PC-3 (cell line): Measurements from ENCODE around the gene PAFAH1B2. TPM values are rescaled to one million over a fixed set of nuclear protein-coding genes. Genes with fewer than 3 reads are reported as not detected.
A peak's percentile ranks its signal among the peaks of the same experiment; 100 is the strongest.

ENCODE experiments used
- ATAC-seq: fragments of 200-7000 bp; cut with Tn5 transposase; 2 replicates; pipeline ENCODE4 v1.9.1; 2020; ENCODE audit warnings: mild to moderate bottlenecking, moderate library complexity
- BruUV-seq: library from RNA; stranded (reverse); fragments of 400-500 nt; replicated peaks from 2 replicates; lab custom pipeline; 2021; lab: Mats Ljungman, UMichigan
- CTCF ChIA-PET: fragments of 300-600 bp; sonication (Branson Sonifier 250); formaldehyde crosslinking; loops from one replicate; lab custom pipeline; 2022; ENCODE audit warnings: antibody characterized with exemption; lab: Charles Lee
- POLR2A ChIA-PET: fragments of 300-600 bp; sonication (Branson Sonifier 250); formaldehyde crosslinking; loops from one replicate; lab custom pipeline; 2022; ENCODE audit warnings: antibody characterized with exemption; ENCODE audit not compliant: unreplicated experiment; lab: Charles Lee
- DNase-seq: peaks from one replicate; pipeline ENCODE4 v3.0.0-alpha.2; 2015
- H2AFZ ChIP-seq: fragments of 300-600 bp; sonication (generic); 2 replicates; pipeline ENCODE4 v1.6.0; 2016; ENCODE audit warnings: antibody characterized with exemption, low read length
- H3F3A ChIP-seq: fragments of 300-600 bp; sonication (generic); one replicate; pipeline ENCODE4 v1.6.0; 2017; ENCODE audit warnings: antibody characterized with exemption, low read length, control low read depth, mild to moderate bottlenecking; ENCODE audit not compliant: unreplicated experiment
- H3K27ac ChIP-seq: fragments of 300-600 bp; sonication (generic); 2 replicates; pipeline ENCODE4 v1.5.1; 2016; ENCODE audit warnings: mild to moderate bottlenecking, low read length
- H3K27me3 ChIP-seq: fragments of 300-600 bp; sonication (generic); 2 replicates; pipeline ENCODE4 v1.6.1; 2016; ENCODE audit warnings: low read length, mixed read lengths
- H3K36me3 ChIP-seq: fragments of 300-600 bp; sonication (generic); 2 replicates; pipeline ENCODE4 v1.6.1; 2016; ENCODE audit warnings: low read depth, mixed run types, low read length, mixed read lengths
- H3K4me1 ChIP-seq: fragments of 300-600 bp; sonication (generic); 2 replicates; pipeline ENCODE4 v1.5.1; 2016; ENCODE audit warnings: low read length; ENCODE audit not compliant: insufficient read depth
- H3K4me2 ChIP-seq: fragments of 300-600 bp; sonication (generic); 2 replicates; pipeline ENCODE4 v1.6.0; 2016; ENCODE audit warnings: low read length
- H3K4me3 ChIP-seq: fragments of 300-600 bp; sonication (generic); 2 replicates; pipeline ENCODE4 v1.5.1; 2016; ENCODE audit warnings: mild to moderate bottlenecking, low read length, mixed read lengths
- H3K79me2 ChIP-seq: fragments of 300-600 bp; sonication (generic); 2 replicates; pipeline ENCODE4 v1.6.1; 2017; ENCODE audit warnings: low read length, mixed read lengths
- H3K9ac ChIP-seq: fragments of 300-600 bp; sonication (generic); 2 replicates; pipeline ENCODE4 v1.6.0; 2016; ENCODE audit warnings: mild to moderate bottlenecking, low read length
- H3K9me2 ChIP-seq: fragments of 300-600 bp; sonication (generic); replicated peaks from 2 replicates; pipeline ENCODE4 v1.6.1; 2016; ENCODE audit warnings: mixed run types, low read length, mixed read lengths
- H3K9me3 ChIP-seq: fragments of 300-600 bp; sonication (generic); 2 replicates; pipeline ENCODE4 v1.6.1; 2016; ENCODE audit warnings: low read length, mixed read lengths
- H4K20me1 ChIP-seq: fragments of 300-600 bp; sonication (generic); 2 replicates; pipeline ENCODE4 v1.6.1; 2016; ENCODE audit warnings: low read length, mixed read lengths
- EZH2 ChIP-seq: fragments of 300-600 bp; sonication (generic); IDR thresholded peaks from one replicate; pipeline ENCODE4 v1.6.1; 2017; ENCODE audit warnings: antibody characterized with exemption, mild to moderate bottlenecking, low read length; ENCODE audit not compliant: unreplicated experiment
- EZH2phosphoT487 ChIP-seq: fragments of 300-600 bp; sonication (generic); IDR thresholded peaks from 2 replicates; pipeline ENCODE4 v1.6.1; 2018; ENCODE audit warnings: mild to moderate bottlenecking, antibody characterized with exemption, low read length, borderline replicate concordance
- intact Hi-C: fragments of 100-400 bp; cut with micrococcal nuclease; formaldehyde crosslinking; loops from 2 replicates; pipeline ENCODE4 v1.9.0; 2023
- total RNA-seq: library from RNA; depleted of rRNA; stranded (reverse); fragments of >200 nt; gene quantifications from 2 replicates; pipeline ENCODE4 v1.2.3, GENCODE V29; 2014
- TF ChIP-seq, protein P1 (sequence below): fragments of 300-600 bp; sonication (generic); conservative IDR thresholded peaks from 2 replicates; pipeline ENCODE4 v1.5.1; 2017; ENCODE audit warnings: antibody characterized with exemption, low read depth, mild to moderate bottlenecking, low read length

Gene PAFAH1B2
- total RNA-seq, 1 experiment from 2014 or later: 91.6 TPM

DNA sequence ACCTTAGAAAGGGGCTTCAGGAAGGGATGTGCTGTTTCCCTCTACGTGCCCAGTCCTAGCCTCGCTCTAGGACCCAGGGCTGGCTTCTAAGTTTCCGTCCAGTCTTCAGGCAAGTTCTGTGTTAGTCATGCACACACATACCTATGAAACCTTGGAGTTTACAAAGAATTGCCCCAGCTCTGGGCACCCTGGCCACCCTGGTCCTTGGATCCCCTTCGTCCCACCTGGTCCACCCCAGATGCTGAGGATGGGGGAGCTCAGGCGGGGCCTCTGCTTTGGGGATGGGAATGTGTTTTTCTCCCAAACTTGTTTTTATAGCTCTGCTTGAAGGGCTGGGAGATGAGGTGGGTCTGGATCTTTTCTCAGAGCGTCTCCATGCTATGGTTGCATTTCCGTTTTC is 52.9 kb downstream of the PAFAH1B2 start:
- H4K20me1 ChIP-seq: no peaks in the 10 kb centered on the region
- no peak overlapping the region for H3K4me2 ChIP-seq
- POLR2A ChIA-PET: no interaction called here
- no peaks in the 10 kb centered on the region for H3K27me3 ChIP-seq
- no peak for DNase-seq
- intact Hi-C loops: no loop called here
- no peaks in the 10 kb centered on the region for H3K9me3 ChIP-seq
- no peak overlapping the region for H2AFZ ChIP-seq
- ATAC-seq: no peak
- no peaks in the 10 kb centered on the region for H3F3A ChIP-seq
- no peaks in the 10 kb centered on the region for H3K79me2 ChIP-seq
- CTCF ChIA-PET: no interaction called here
- no TSS peak for BruUV-seq
- H3K4me1 ChIP-seq: peaks cover 5% of the 10 kb centered on the region; the same call in 1 of the 2 replicates
- H3K4me3 ChIP-seq: no peak overlapping the region
- H3K27ac ChIP-seq: no peak overlapping the region
- no peaks in the 10 kb centered on the region for H3K36me3 ChIP-seq
- TF ChIP-seq, protein P1, sequence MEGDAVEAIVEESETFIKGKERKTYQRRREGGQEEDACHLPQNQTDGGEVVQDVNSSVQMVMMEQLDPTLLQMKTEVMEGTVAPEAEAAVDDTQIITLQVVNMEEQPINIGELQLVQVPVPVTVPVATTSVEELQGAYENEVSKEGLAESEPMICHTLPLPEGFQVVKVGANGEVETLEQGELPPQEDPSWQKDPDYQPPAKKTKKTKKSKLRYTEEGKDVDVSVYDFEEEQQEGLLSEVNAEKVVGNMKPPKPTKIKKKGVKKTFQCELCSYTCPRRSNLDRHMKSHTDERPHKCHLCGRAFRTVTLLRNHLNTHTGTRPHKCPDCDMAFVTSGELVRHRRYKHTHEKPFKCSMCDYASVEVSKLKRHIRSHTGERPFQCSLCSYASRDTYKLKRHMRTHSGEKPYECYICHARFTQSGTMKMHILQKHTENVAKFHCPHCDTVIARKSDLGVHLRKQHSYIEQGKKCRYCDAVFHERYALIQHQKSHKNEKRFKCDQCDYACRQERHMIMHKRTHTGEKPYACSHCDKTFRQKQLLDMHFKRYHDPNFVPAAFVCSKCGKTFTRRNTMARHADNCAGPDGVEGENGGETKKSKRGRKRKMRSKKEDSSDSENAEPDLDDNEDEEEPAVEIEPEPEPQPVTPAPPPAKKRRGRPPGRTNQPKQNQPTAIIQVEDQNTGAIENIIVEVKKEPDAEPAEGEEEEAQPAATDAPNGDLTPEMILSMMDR: no peak
- no peak for TF ChIP-seq EZH2phosphoT487
- no peak for TF ChIP-seq EZH2
- H3K9ac ChIP-seq: no peak overlapping the region
- no peaks in the 10 kb centered on the region for H3K9me2 ChIP-seq

DNA sequence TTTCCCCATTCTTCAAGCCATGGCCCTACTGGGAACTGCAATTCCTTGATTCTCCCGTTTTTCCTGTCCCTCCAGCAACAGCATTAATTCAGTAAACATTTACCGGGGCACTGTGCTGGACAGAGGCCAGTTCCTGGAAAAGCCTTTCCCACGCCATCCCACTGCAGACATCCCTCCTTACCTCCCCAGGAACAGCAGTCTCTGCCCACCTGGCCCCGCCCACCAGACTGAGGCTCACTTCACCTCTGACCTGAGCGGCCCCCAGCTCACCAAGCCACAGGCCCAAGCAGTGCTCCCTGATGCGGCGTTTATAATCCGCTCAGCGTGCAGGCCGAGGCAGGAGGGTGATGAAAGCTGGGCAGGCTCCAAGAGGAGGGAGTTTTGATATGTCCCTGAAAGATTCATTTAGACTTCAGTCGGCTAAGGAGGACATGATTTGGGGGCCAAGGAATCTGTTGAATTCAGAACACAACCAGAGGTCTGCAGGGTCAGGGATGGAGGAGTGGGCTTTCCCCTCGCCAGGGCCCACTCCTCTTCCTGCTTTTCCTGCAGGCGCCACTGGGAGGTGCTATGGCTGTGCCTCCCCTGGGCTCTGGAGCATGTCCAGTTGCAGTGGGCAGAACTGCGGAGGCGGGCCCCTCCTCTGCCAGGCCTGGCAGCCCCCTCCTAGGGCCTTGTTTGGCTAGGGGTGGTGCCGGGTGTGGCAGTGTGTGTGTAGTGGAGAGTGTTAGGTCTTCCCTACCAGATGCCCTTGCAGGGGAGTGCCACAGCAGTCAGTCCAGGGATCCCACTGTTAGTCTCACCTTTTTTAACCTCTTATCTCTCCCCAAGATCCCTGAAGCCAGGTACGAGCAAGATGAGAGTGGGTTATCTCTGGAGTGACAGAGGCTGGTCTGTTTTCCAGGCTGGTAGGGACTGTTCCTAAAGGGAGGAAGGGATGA is 53.7 kb downstream of the PAFAH1B2 start:
- DNase-seq (peak; percentile 18), ATAC-seq (no peak; the same call in 1 of the 2 replicates)
- CTCF ChIA-PET: no interaction called here
- H2AFZ ChIP-seq: no peak overlapping the region
- H3K4me2 ChIP-seq: no peak overlapping the region
- H3K4me1 ChIP-seq: peaks cover 5% of the 10 kb centered on the region; the same call in 1 of the 2 replicates
- H3K27me3 ChIP-seq: no peaks in the 10 kb centered on the region
- no TSS peak for BruUV-seq
- no peak overlapping the region for H3K4me3 ChIP-seq
- no peaks in the 10 kb centered on the region for H3K9me3 ChIP-seq
- no peak for TF ChIP-seq EZH2
- TF ChIP-seq, protein P1: peak; percentile 63
- TF ChIP-seq EZH2phosphoT487: no peak
- POLR2A ChIA-PET: no interaction called here
- no peak overlapping the region for H3K9ac ChIP-seq
- no peak overlapping the region for H3K27ac ChIP-seq
- H3F3A ChIP-seq: no peaks in the 10 kb centered on the region
- no peaks in the 10 kb centered on the region for H3K36me3 ChIP-seq
- H4K20me1 ChIP-seq: no peaks in the 10 kb centered on the region
- H3K9me2 ChIP-seq: no peaks in the 10 kb centered on the region
- H3K79me2 ChIP-seq: no peaks in the 10 kb centered on the region
- intact Hi-C loops: no loop called here

DNA sequence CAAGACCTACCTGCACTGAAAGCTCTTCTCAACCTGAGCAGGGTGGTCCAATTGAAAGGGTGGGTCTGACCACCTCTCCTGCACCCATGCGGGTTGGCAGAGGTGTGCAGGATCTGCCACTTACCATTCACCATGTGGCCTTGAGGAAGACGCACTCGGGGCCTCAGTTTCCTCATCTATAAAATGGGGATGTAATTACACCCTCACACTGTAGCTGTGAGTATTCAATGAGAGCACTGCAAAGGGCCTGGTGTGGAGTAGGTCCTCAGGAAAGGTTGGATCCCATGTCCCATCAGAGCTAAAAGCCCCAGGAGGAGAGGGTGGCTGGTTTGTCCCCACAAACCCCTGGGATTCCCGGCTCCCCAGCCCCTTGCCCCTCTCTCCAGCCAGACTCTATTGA is 54.5 kb downstream of the PAFAH1B2 start:
- ChIA-PET POLR2A (no interaction called here), CTCF (no interaction called here)
- H3K9me2 ChIP-seq: no peaks in the 10 kb centered on the region
- TF ChIP-seq EZH2 (no peak), EZH2phosphoT487 (no peak)
- TF ChIP-seq, protein P1: no peak
- H2AFZ ChIP-seq: no peak overlapping the region
- no peaks in the 10 kb centered on the region for H3K27me3 ChIP-seq
- no peaks in the 10 kb centered on the region for H3K36me3 ChIP-seq
- ATAC-seq (no peak; the same call in 1 of the 2 replicates), DNase-seq (no peak)
- no peaks in the 10 kb centered on the region for H3K79me2 ChIP-seq
- peaks cover 5% of the 10 kb centered on the region; the same call in 1 of the 2 replicates for H3K4me1 ChIP-seq
- no peak overlapping the region for H3K27ac ChIP-seq
- BruUV-seq: no TSS peak
- peak overlapping the region; percentile 20; the same call in 1 of the 2 replicates for H3K4me2 ChIP-seq
- H4K20me1 ChIP-seq: no peaks in the 10 kb centered on the region
- no peak overlapping the region for H3K9ac ChIP-seq
- H3F3A ChIP-seq: no peaks in the 10 kb centered on the region
- H3K4me3 ChIP-seq: no peak overlapping the region
- no peaks in the 10 kb centered on the region for H3K9me3 ChIP-seq
- intact Hi-C loops: no loop called here
